Measurements from ENCODE around the gene SPON1. TPM values are rescaled to one million over a fixed set of nuclear protein-coding genes. Genes with fewer than 3 reads are reported as not detected.

The SPON1 gene
- total RNA-seq, 1 experiment from 2014 or later = 0.10 TPM

DNA sequence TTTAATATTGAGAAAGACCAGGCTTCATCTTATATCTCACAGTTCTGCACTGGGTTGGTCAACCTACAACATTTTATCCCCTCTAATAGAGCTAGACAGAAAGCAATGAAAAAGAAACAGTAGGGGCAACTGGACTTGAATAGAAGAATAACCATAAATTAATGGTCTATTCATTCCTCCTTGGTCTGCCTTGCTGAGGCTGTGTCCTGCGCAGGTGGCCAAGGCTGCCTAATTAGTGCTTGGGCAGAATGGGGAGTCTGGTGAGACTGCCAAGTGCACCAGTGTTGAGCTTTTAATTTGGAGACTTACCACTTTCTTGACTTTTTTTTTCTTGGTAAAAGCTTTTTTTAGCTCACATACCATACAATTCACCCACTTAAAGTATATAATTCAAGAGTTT, 35.0 kb upstream of the SPON1 start:
- ATAC-seq (no peak), DNase-seq (ENCODE audit: low read depth, low spot score) (no peak)
- no peak overlapping the region for H3K4me3 ChIP-seq (ENCODE audit: low read depth in 2 of 2, low read length in 2 of 2)
- H3K36me3 ChIP-seq (ENCODE audit: control insufficient read depth, insufficient read depth, low read length) = no peaks in the 10 kb centered on the region
- no peak overlapping the region for H3K27ac ChIP-seq (ENCODE audit: low read length)
- in situ Hi-C loops (cut with HindIII; ENCODE audit: low pct_unique_long_range_greater_than_20kb, low sequenced_read_pairs) (no loop called here), intact Hi-C loops (cut with micrococcal nuclease; ENCODE audit: unreplicated experiment) (no loop called here)
- H3K9me3 ChIP-seq (ENCODE audit: control insufficient read depth, insufficient read depth, low read depth, low read length) = no peaks in the 10 kb centered on the region
- CTCF ChIA-PET = no interaction called here
- H3K27me3 ChIP-seq (ENCODE audit: control insufficient read depth, insufficient read depth, low read length) = peaks cover 2% of the 10 kb centered on the region; the same call in 1 of the 2 replicates
- BruUV-seq (replicated peaks) = no TSS peak
- no peaks in the 10 kb centered on the region for H3K4me1 ChIP-seq (ENCODE audit: control insufficient read depth, insufficient read depth, low read length)
- POLR2A ChIA-PET = no interaction called here
- TF ChIP-seq POLR2AphosphoS5 (IDR thresholded peaks at IDR 0.05; ENCODE audit: low read depth, low read length) (no peak), CTCF (IDR thresholded peaks at IDR 0.05) (no peak), TCF7L2 (IDR thresholded peaks at IDR 0.05; ENCODE audit: low read depth, low read length) (no peak), SIN3A (IDR thresholded peaks at IDR 0.05; ENCODE audit: borderline replicate concordance, insufficient read depth, low read depth, low read length) (no peak)
- TF ChIP-seq, protein P1, sequence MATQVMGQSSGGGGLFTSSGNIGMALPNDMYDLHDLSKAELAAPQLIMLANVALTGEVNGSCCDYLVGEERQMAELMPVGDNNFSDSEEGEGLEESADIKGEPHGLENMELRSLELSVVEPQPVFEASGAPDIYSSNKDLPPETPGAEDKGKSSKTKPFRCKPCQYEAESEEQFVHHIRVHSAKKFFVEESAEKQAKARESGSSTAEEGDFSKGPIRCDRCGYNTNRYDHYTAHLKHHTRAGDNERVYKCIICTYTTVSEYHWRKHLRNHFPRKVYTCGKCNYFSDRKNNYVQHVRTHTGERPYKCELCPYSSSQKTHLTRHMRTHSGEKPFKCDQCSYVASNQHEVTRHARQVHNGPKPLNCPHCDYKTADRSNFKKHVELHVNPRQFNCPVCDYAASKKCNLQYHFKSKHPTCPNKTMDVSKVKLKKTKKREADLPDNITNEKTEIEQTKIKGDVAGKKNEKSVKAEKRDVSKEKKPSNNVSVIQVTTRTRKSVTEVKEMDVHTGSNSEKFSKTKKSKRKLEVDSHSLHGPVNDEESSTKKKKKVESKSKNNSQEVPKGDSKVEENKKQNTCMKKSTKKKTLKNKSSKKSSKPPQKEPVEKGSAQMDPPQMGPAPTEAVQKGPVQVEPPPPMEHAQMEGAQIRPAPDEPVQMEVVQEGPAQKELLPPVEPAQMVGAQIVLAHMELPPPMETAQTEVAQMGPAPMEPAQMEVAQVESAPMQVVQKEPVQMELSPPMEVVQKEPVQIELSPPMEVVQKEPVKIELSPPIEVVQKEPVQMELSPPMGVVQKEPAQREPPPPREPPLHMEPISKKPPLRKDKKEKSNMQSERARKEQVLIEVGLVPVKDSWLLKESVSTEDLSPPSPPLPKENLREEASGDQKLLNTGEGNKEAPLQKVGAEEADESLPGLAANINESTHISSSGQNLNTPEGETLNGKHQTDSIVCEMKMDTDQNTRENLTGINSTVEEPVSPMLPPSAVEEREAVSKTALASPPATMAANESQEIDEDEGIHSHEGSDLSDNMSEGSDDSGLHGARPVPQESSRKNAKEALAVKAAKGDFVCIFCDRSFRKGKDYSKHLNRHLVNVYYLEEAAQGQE (IDR thresholded peaks at IDR 0.05; ENCODE audit: insufficient read depth in 1 of 2, low read depth in 2 of 2, low read length in 1 of 2) = no peak

DNA sequence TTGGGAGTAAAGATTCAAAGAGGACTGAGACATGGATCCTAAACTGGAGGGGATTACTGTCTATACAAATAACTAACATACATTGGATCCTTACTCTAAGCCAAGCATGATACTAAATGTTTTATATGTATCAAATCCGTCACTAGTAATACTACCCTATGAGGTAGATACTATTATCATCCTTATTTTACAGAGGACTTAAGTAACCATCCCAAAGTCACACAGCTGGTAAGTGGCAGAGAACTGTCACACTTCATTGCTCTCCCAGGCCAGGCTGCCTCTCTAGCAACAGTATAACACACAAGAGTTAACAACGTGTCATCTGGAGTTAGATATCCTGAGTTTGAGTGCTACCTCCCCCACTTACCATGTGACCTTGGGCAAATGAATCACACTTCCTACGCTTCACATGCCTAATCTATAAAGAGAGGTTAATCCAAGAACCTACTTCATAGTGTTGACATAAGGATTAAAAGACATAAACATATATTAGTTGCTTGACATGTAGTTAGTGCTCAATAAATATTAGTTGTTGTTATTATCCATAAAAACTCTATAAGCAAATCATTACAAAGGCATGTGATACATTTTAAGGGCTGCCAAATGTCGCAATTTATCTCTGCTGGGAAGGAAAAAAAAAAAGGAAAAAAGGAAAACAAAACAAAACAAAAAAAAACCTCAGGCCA, 33.8 kb upstream of the SPON1 start:
- no TSS peak for BruUV-seq (replicated peaks)

DNA sequence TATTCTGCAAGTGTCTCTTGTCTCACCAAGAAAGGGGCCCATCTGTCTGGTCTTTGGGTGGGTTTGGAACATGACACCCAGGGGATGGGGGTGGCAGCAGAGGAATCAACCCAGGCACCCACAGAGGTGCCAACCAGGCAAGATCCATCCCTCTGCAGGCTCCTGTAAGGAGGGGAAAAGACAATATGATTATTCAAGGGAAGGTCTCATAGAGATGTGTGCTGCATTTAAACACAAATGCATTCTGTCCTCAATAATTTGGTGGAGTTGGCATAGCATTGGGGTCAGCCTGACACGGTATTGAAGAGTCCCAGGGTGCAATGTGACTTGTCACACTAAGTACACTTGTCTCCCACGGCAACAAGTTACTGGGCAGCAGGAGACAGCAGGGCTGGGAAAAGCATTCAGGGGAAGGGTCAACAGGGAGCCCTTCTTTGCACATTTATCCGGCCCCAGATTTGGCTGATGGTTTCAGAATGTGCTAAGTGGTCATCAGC, 33.1 kb upstream of the SPON1 start:
- ChIA-PET POLR2A (no interaction called here), CTCF (no interaction called here)
- intact Hi-C loops (cut with micrococcal nuclease; ENCODE audit: unreplicated experiment) = no loop called here

More for the DNA sequence above, 33.8 kb upstream of the SPON1 start:
- CTCF ChIA-PET = no interaction called here
- POLR2A ChIA-PET = no interaction called here
- DNase-seq (ENCODE audit: low read depth, low spot score) (no peak), ATAC-seq (no peak)
- no peaks in the 10 kb centered on the region for H3K9me3 ChIP-seq (ENCODE audit: control insufficient read depth, insufficient read depth, low read depth, low read length)
- intact Hi-C loops (cut with micrococcal nuclease; ENCODE audit: unreplicated experiment) (no loop called here), in situ Hi-C loops (cut with HindIII; ENCODE audit: low pct_unique_long_range_greater_than_20kb, low sequenced_read_pairs) (no loop called here)
- no peak overlapping the region for H3K27ac ChIP-seq (ENCODE audit: low read length)
- H3K27me3 ChIP-seq (ENCODE audit: control insufficient read depth, insufficient read depth, low read length) = no peaks in the 10 kb centered on the region
- H3K36me3 ChIP-seq (ENCODE audit: control insufficient read depth, insufficient read depth, low read length) = no peaks in the 10 kb centered on the region
- no peak for TF ChIP-seq SIN3A (IDR thresholded peaks at IDR 0.05; ENCODE audit: borderline replicate concordance, insufficient read depth, low read depth, low read length)
- no peaks in the 10 kb centered on the region for H3K4me1 ChIP-seq (ENCODE audit: control insufficient read depth, insufficient read depth, low read length)
- H3K4me3 ChIP-seq (ENCODE audit: low read depth in 2 of 2, low read length in 2 of 2) = no peak overlapping the region

More for the DNA sequence above, 33.1 kb upstream of the SPON1 start:
- DNase-seq (ENCODE audit: low read depth, low spot score) (no peak), ATAC-seq (no peak)
- no peaks in the 10 kb centered on the region for H3K36me3 ChIP-seq (ENCODE audit: control insufficient read depth, insufficient read depth, low read length)
- no peaks in the 10 kb centered on the region for H3K27me3 ChIP-seq (ENCODE audit: control insufficient read depth, insufficient read depth, low read length)
- H3K4me3 ChIP-seq (ENCODE audit: low read depth in 2 of 2, low read length in 2 of 2) = no peak overlapping the region
- no peak for TF ChIP-seq CTCF (IDR thresholded peaks at IDR 0.05)
- TF ChIP-seq POLR2AphosphoS5 (IDR thresholded peaks at IDR 0.05; ENCODE audit: low read depth, low read length) = no peak
- no peaks in the 10 kb centered on the region for H3K9me3 ChIP-seq (ENCODE audit: control insufficient read depth, insufficient read depth, low read depth, low read length)
- no peak overlapping the region for H3K27ac ChIP-seq (ENCODE audit: low read length)
- H3K4me1 ChIP-seq (ENCODE audit: control insufficient read depth, insufficient read depth, low read length) = no peaks in the 10 kb centered on the region
- in situ Hi-C loops (cut with HindIII; ENCODE audit: low pct_unique_long_range_greater_than_20kb, low sequenced_read_pairs) = no loop called here
- no TSS peak for BruUV-seq (replicated peaks)
